OCI-LY3 (cell line): Measurements from ENCODE around the gene IL1RAP.

Experiments
- H2AFZ ChIP-seq: fragments of 200-600, 300-600 bp; shearing (Covaris generic); 2 replicates; pipeline ENCODE4 v1.6.0; 2014; ENCODE audit warnings: antibody characterized with exemption, low read depth, low read length
- H3K27ac ChIP-seq: fragments of 200-600, 300-600 bp; sonication (generic); 2 replicates; pipeline ENCODE4 v1.5.1; 2014; ENCODE audit warnings: mild to moderate bottlenecking, low read length, moderate library complexity, mixed read lengths
- H3K27me3 ChIP-seq: fragments of 200-600, 300-600 bp; sonication (generic); 2 replicates; pipeline ENCODE4 v1.6.1; 2014; ENCODE audit warnings: low read depth, low read length, mixed read lengths
- H3K36me3 ChIP-seq: fragments of 200-600, 300-600 bp; sonication (generic); replicated peaks from 2 replicates; pipeline ENCODE3; 2014; ENCODE audit warnings: low read depth, low read length, mixed read lengths
- H3K4me1 ChIP-seq: fragments of 300-600, 200-600 bp; sonication (generic); 2 replicates; pipeline ENCODE4 v1.6.1; 2014; ENCODE audit warnings: low read length, mixed read lengths
- H3K4me2 ChIP-seq: fragments of 200-600, 300-600 bp; sonication (generic); 2 replicates; pipeline ENCODE4 v1.6.1; 2014; ENCODE audit warnings: low read length, mixed read lengths
- H3K4me3 ChIP-seq: fragments of 300-600, 200-600 bp; sonication (generic); 2 replicates; pipeline ENCODE4 v1.5.1; 2014; ENCODE audit warnings: antibody characterized with exemption, mild to moderate bottlenecking, low read length, moderate library complexity
- H3K79me2 ChIP-seq: fragments of 300-600, 200-600 bp; shearing (Covaris generic); 2 replicates; pipeline ENCODE4 v1.6.1; 2014; ENCODE audit warnings: mild to moderate bottlenecking, low read length, mixed read lengths
- H3K9ac ChIP-seq: fragments of 300-600, 200-600 bp; shearing (Covaris generic); 2 replicates; pipeline ENCODE4 v1.6.0; 2014; ENCODE audit warnings: mild to moderate bottlenecking, low read length, moderate library complexity
- H3K9me3 ChIP-seq: fragments of 200-600, 300-600 bp; shearing (Covaris generic); 2 replicates; pipeline ENCODE4 v1.6.1; 2014; ENCODE audit warnings: low read length, mixed read lengths; ENCODE audit not compliant: insufficient read depth
- H4K20me1 ChIP-seq: fragments of 200-600, 300-600 bp; sonication (generic); 2 replicates; pipeline ENCODE4 v1.6.1; 2016; ENCODE audit warnings: low read length, mixed read lengths; ENCODE audit not compliant: insufficient read depth
- CTCF ChIP-seq: fragments of 200-600, 300-600 bp; sonication (generic); IDR thresholded peaks from 2 replicates; pipeline ENCODE4 v1.5.1; 2014; ENCODE audit warnings: antibody characterized with exemption, low read length, low read depth
- EZH2phosphoT487 ChIP-seq: fragments of 200-600 bp; shearing (Covaris generic); IDR thresholded peaks from 2 replicates; pipeline ENCODE4 v1.6.1; 2018; ENCODE audit warnings: antibody characterized with exemption, mixed run types, low read depth

The IL1RAP gene

DNA sequence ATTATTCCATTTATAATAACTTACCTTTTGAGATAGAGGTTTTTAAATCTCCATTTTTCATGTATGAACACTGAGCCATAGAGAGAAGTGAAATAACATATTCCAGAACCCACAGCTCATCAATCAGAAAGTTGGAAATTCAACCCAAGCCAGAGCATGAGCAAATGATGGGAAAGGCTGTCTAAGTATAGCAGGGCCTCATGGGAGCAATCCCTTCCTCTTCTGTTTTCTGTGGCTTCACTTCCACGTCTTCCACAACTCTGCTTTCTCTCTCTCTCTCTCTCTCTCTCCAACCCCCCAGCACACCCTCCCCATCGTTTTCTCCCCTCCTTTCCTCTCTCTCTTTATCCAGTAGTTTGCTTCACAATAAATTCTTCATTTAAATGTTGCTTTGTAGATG lies 14.8 kb upstream of the IL1RAP start:
- TF ChIP-seq EZH2phosphoT487 (no peak), CTCF (no peak)
- H3K79me2 ChIP-seq, result no peaks in the 10 kb centered on the region

DNA sequence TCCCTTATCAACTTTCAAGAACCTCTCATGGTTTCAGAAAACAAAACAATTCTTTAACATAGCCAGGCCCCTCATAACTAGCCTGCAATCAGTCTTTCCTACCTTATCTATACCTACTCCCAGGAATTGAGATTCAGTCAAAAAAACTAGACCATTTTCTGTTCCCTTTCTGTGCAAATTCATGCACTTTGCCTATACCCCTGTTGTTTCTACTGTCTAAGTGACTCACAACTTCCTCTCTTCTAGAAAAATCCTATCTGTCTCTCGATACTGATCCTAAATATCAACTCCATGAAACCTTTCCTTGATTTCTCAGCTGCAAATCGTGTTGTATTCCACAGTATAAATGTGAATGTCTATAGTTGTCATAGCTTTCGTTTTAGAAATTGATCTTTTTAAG lies 10.9 kb upstream of the IL1RAP start:
- Histone ChIP-seq H3K4me3 (no peak overlapping the region), H3K4me1 (peaks cover 5% of the 10 kb centered on the region), H3K27ac (no peak overlapping the region), H3K4me2 (no peak overlapping the region), H3K36me3 (no peaks in the 10 kb centered on the region), H2AFZ (no peak overlapping the region), H3K9me3 (no peaks in the 10 kb centered on the region), H4K20me1 (no peaks in the 10 kb centered on the region), H3K79me2 (no peaks in the 10 kb centered on the region), H3K9ac (no peak overlapping the region), H3K27me3 (no peaks in the 10 kb centered on the region)
- no peak for TF ChIP-seq CTCF
- no peak for TF ChIP-seq EZH2phosphoT487

More for the DNA sequence above, 14.8 kb upstream of the IL1RAP start:
- H4K20me1 ChIP-seq, result no peaks in the 10 kb centered on the region
- H3K4me1 ChIP-seq, result peaks cover 10% of the 10 kb centered on the region
- H3K9me3 ChIP-seq, result no peaks in the 10 kb centered on the region
- no peak overlapping the region for H3K9ac ChIP-seq
- no peak overlapping the region for H3K27ac ChIP-seq
- no peak overlapping the region for H3K4me3 ChIP-seq
- H3K27me3 ChIP-seq, result 0 out of 2 replicates have a peak, but pooled peaks cover 3% of the 10 kb centered on the region
- H2AFZ ChIP-seq, result no peak overlapping the region
- H3K36me3 ChIP-seq, result no peaks in the 10 kb centered on the region
- H3K4me2 ChIP-seq, result no peak overlapping the region

GRCh38 chr3:190504354-190505125 lies 9.3 kb upstream of the IL1RAP start:
- Histone ChIP-seq H4K20me1 (no peaks in the 10 kb centered on the region), H3K27me3 (no peaks in the 10 kb centered on the region), H3K4me2 (no peak overlapping the region), H3K79me2 (no peaks in the 10 kb centered on the region), H3K36me3 (no peaks in the 10 kb centered on the region), H3K27ac (no peak overlapping the region), H3K4me3 (no peak overlapping the region), H2AFZ (no peak overlapping the region), H3K9ac (no peak overlapping the region), H3K4me1 (peaks cover 5% of the 10 kb centered on the region), H3K9me3 (no peaks in the 10 kb centered on the region)
- TF ChIP-seq CTCF (peak; percentile 34), EZH2phosphoT487 (no peak)

DNA sequence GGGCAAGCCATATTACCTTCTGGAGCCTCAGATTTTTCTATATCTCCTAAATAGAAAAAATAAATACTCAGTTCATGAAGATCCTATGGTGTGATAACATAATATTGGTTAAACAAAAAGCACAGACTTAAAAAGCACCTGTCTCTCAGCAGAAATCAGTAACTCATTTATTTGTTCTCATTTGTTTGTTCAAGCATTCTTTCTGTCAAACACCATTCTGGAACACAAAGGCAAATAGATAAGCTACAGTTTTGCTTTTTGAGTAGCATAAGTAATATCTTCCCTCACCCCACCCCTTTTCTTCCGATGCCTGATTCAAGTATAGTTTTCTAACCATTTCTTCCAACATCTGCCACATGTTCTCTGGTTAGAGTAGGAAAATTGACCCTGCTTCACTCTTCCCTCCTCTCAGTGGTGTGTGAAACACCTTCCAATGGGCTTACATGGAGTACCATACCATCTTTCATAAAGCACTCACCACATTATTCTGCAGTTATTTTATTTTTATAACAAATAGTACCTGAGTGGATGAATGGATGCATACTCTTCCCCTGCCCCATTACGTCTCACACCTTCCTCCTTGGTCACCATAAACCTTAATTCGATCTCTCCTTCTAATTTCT lies 8.4 kb upstream of the IL1RAP start:
- Histone ChIP-seq H3K4me2 (no peak overlapping the region), H3K9ac (no peak overlapping the region), H3K9me3 (no peaks in the 10 kb centered on the region), H3K36me3 (no peaks in the 10 kb centered on the region), H4K20me1 (no peaks in the 10 kb centered on the region), H3K27ac (no peak overlapping the region), H2AFZ (no peak overlapping the region), H3K4me3 (no peak overlapping the region), H3K4me1 (peaks cover 5% of the 10 kb centered on the region), H3K27me3 (no peaks in the 10 kb centered on the region), H3K79me2 (no peaks in the 10 kb centered on the region)
- no peak for TF ChIP-seq EZH2phosphoT487
- TF ChIP-seq CTCF, result no peak
